BE2C (cell line): ENCODE results near the gene NHLRC2.

Experiments used
- DNase-seq: peaks from one replicate; pipeline ENCODE4 v3.0.0-alpha.2; 2020
- H3K27me3 ChIP-seq: fragments of 250-450 bp; sonication (Bioruptor Pico); 2 replicates; pipeline ENCODE4 v1.5.1; 2020; ENCODE audit warnings: mild to moderate bottlenecking
- H3K36me3 ChIP-seq: fragments of 250-450 bp; sonication (Bioruptor Pico); 2 replicates; pipeline ENCODE4 v1.5.1; 2020; ENCODE audit warnings: mild to moderate bottlenecking
- H3K4me1 ChIP-seq: fragments of 250-450 bp; sonication (Bioruptor Pico); 2 replicates; pipeline ENCODE4 v1.5.1; 2020
- H3K4me3 ChIP-seq: 2 replicates; pipeline ENCODE4 v1.5.1; 2011; ENCODE audit warnings: low read depth, low read length
- H3K9me3 ChIP-seq: fragments of 250-450 bp; sonication (Bioruptor Pico); 2 replicates; pipeline ENCODE4 v1.5.1; 2020
- CTCF ChIP-seq: IDR thresholded peaks from 2 replicates; pipeline ENCODE4 v1.5.1; 2012; ENCODE audit warnings: mild to moderate bottlenecking, low read depth, low read length

NHLRC2 gene

GRCh38 chr10:113882240-113882639 is 27.8 kb downstream of the NHLRC2 start:
- H3K4me1 ChIP-seq: no peaks in the 10 kb centered on the region
- no peak for DNase-seq
- no peaks in the 10 kb centered on the region for H3K9me3 ChIP-seq
- no peaks in the 10 kb centered on the region for H3K27me3 ChIP-seq
- H3K36me3 ChIP-seq: no peaks in the 10 kb centered on the region; the same call in 1 of the 2 replicates
- TF ChIP-seq CTCF: no peak
- H3K4me3 ChIP-seq: no peak overlapping the region

- no peaks in the 10 kb centered on the region for H3K9me3 ChIP-seq
- no peak for TF ChIP-seq CTCF
- no peaks in the 10 kb centered on the region for H3K27me3 ChIP-seq
- no peak for DNase-seq
- no peaks in the 10 kb centered on the region for H3K36me3 ChIP-seq
- no peak overlapping the region for H3K4me3 ChIP-seq
- H3K4me1 ChIP-seq: no peaks in the 10 kb centered on the region
Observed at GRCh38 chr10:113889911-113890310, 35.5 kb downstream of the NHLRC2 start.

GRCh38 chr10:113890769-113891168 is 36.3 kb downstream of the NHLRC2 start:
- TF ChIP-seq CTCF: no peak
- Histone ChIP-seq H3K4me3 (no peak overlapping the region), H3K9me3 (no peaks in the 10 kb centered on the region), H3K4me1 (no peaks in the 10 kb centered on the region), H3K36me3 (peaks cover 3% of the 10 kb centered on the region; the same call in 1 of the 2 replicates), H3K27me3 (no peaks in the 10 kb centered on the region)
- no peak for DNase-seq

- Histone ChIP-seq H3K4me1 (no peaks in the 10 kb centered on the region), H3K36me3 (peaks cover 3% of the 10 kb centered on the region; the same call in 1 of the 2 replicates), H3K4me3 (no peak overlapping the region), H3K27me3 (no peaks in the 10 kb centered on the region), H3K9me3 (no peaks in the 10 kb centered on the region)
- TF ChIP-seq CTCF: no peak
- no peak for DNase-seq
Observed at GRCh38 chr10:113891476-113891875, 37.0 kb downstream of the NHLRC2 start.

- Histone ChIP-seq H3K4me3 (no peak overlapping the region), H3K36me3 (peaks cover 8% of the 10 kb centered on the region; the same call in 1 of the 2 replicates), H3K9me3 (no peaks in the 10 kb centered on the region), H3K27me3 (no peaks in the 10 kb centered on the region), H3K4me1 (peaks cover 3% of the 10 kb centered on the region; the same call in 1 of the 2 replicates)
- DNase-seq: no peak
- TF ChIP-seq CTCF: no peak
Observed at GRCh38 chr10:113893570-113893969, 39.1 kb downstream of the NHLRC2 start.

GRCh38 chr10:113894581-113894980 is 40.1 kb downstream of the NHLRC2 start:
- Histone ChIP-seq H3K27me3 (no peaks in the 10 kb centered on the region), H3K4me3 (no peak overlapping the region), H3K36me3 (peaks cover 8% of the 10 kb centered on the region; the same call in 1 of the 2 replicates), H3K9me3 (no peaks in the 10 kb centered on the region), H3K4me1 (peaks cover 3% of the 10 kb centered on the region)
- DNase-seq: no peak
- no peak for TF ChIP-seq CTCF
